Common myeloid progenitor, CD34-positive (primary cell): ENCODE data around the gene SIRT6.
"Not testable (repeated sequence)": the region's sequence is repeated elsewhere in the genome, so short reads cannot be mapped to it uniquely, and the experiment has no call there.

Experiments
- CTCF ChIA-PET: fragments of 350-600 bp; sonication (Branson Sonifier 250); formaldehyde crosslinking; loops from one replicate; lab custom pipeline; 2021; ENCODE audit warnings: antibody characterized with exemption; lab: Charles Lee
- POLR2A ChIA-PET: fragments of 350-600 bp; sonication (Branson Sonifier 250); formaldehyde crosslinking; loops from one replicate; lab custom pipeline; 2021; ENCODE audit warnings: antibody characterized with exemption; lab: Charles Lee
- DNase-seq, 3 donors: peaks; one replicate each; pipeline versions ENCODE4 v3.0.0 to v3.0.0-alpha.2; 2013
- H3K27ac ChIP-seq, 2 experiments: 1 replicate in 1 of 2; 2 replicates in 1 of 2; pipeline ENCODE4 v1.7.0; 2013; ENCODE audit warnings: inconsistent platforms in 2 of 2, low read length in 2 of 2, mild to moderate bottlenecking in 2 of 2, low read depth in 1 of 2, moderate library complexity in 1 of 2; ENCODE audit not compliant: severe bottlenecking in 2 of 2, insufficient read depth in 1 of 2, poor library complexity in 1 of 2
- H3K27me3 ChIP-seq, 5 experiments: replicated peaks in 2 of 5; 1 replicate in 3 of 5; 2 replicates in 2 of 5; pipeline versions ENCODE4 v1.6.1 to v1.7.0; 2013; ENCODE audit warnings: low read length in 4 of 5, mild to moderate bottlenecking in 2 of 5, moderate library complexity in 2 of 5, inconsistent platforms in 1 of 5; ENCODE audit not compliant: insufficient read depth in 5 of 5, control insufficient read depth in 4 of 5
- H3K36me3 ChIP-seq, 4 experiments: 1 replicate in 2 of 4; 2 replicates in 2 of 4; pipeline versions ENCODE4 v1.6.1 to v1.7.0; 2013; ENCODE audit warnings: low read length in 3 of 4, control low read depth in 1 of 4, mild to moderate bottlenecking in 1 of 4; ENCODE audit not compliant: control insufficient read depth in 4 of 4, insufficient read depth in 4 of 4
- H3K4me1 ChIP-seq, 4 experiments: 1 replicate in 3 of 4; 2 replicates in 1 of 4; pipeline versions ENCODE4 v1.6.1 to v1.7.1; 2013; ENCODE audit warnings: low read length in 3 of 4, mild to moderate bottlenecking in 3 of 4, control low read depth in 1 of 4, inconsistent platforms in 1 of 4, moderate library complexity in 1 of 4; ENCODE audit not compliant: control insufficient read depth in 4 of 4, insufficient read depth in 4 of 4; ENCODE audit errors: control extremely low read depth in 1 of 4
- H3K4me3 ChIP-seq, 7 experiments: 1 replicate in 4 of 7; 2 replicates in 3 of 7; pipeline versions ENCODE4 v1.5.1 to v1.7.0; 2013; ENCODE audit warnings: mild to moderate bottlenecking in 7 of 7, low read length in 6 of 7, moderate library complexity in 6 of 7, inconsistent platforms in 2 of 7, low read depth in 2 of 7, control low read depth in 1 of 7; ENCODE audit not compliant: insufficient read depth in 4 of 7, control insufficient read depth in 1 of 7; ENCODE audit errors: extremely low read depth in 1 of 7
- H3K9me3 ChIP-seq, 5 experiments: 1 replicate in 4 of 5; 2 replicates in 1 of 5; pipeline versions ENCODE4 v1.6.1 to v1.7.1; 2013; ENCODE audit warnings: low read length in 4 of 5, mild to moderate bottlenecking in 2 of 5, inconsistent platforms in 1 of 5, low read depth in 1 of 5, moderate library complexity in 1 of 5; ENCODE audit not compliant: control insufficient read depth in 4 of 5, insufficient read depth in 2 of 5; ENCODE audit errors: control extremely low read depth in 1 of 5
- WGBS: methylation state at CpG from one replicate; pipeline ENCODE4 v1.1.5; 2013; ENCODE audit not compliant: insufficient coverage; 5-methylcytosine and 5-hydroxymethylcytosine counted together

SIRT6 gene

GRCh38 chr19:4196009-4196408, 13.6 kb upstream of the SIRT6 start:
- POLR2A ChIA-PET, result no interaction called here
- no peaks in the 10 kb centered on the region for H3K36me3 ChIP-seq
- CTCF ChIA-PET, result interaction anchor here (1.7 kb wide), 1 partner anchor 9 kb away, joined by 6 read pairs; no protein-coding TSS in a partner anchor
- no peak overlapping the region for H3K4me3 ChIP-seq
- WGBS, result 84% methylated on average over 8 of the region's 8 CpGs
- DNase-seq, result no peak
- H3K27me3 ChIP-seq, result peaks cover 4 to 52% (median 11%) of the 10 kb centered on the region in 5 experiments
- peaks cover 0 to 3% (median 0%) of the 10 kb centered on the region in 5 experiments for H3K9me3 ChIP-seq
- H3K4me1 ChIP-seq, result peaks cover 0 to 3% (median 0%) of the 10 kb centered on the region in 4 experiments
- H3K27ac ChIP-seq, result no peak overlapping the region

GRCh38 chr19:4194353-4194752, 12.0 kb upstream of the SIRT6 start:
- Histone ChIP-seq H3K27ac (no peak overlapping the region), H3K4me3 (no peak overlapping the region), H3K4me1 (peaks cover 0 to 3% (median 0%) of the 10 kb centered on the region in 4 experiments), H3K9me3 (peaks cover 0 to 2% (median 0%) of the 10 kb centered on the region in 5 experiments), H3K27me3 (peaks cover 4 to 39% (median 11%) of the 10 kb centered on the region in 5 experiments), H3K36me3 (no peaks in the 10 kb centered on the region)
- ChIA-PET POLR2A (no interaction called here), CTCF (no interaction called here)
- no peak for DNase-seq
- 59% methylated on average over 5 of the region's 7 CpGs for WGBS

GRCh38 chr19:4192537-4192936, 10.2 kb upstream of the SIRT6 start:
- WGBS, result 95% methylated on average over 2 of the region's 3 CpGs
- H3K4me1 ChIP-seq, H3K4me3 ChIP-seq, POLR2A ChIA-PET, DNase-seq, H3K9me3 ChIP-seq, H3K27ac ChIP-seq, H3K36me3 ChIP-seq: not testable (repeated sequence)
- H3K27me3 ChIP-seq, result peaks cover 1 to 22% (median 5%) of the 10 kb centered on the region in 5 experiments
- CTCF ChIA-PET, result interaction anchor here (1.5 kb wide), 1 partner anchor 9 kb away, joined by 7 read pairs; no protein-coding TSS in a partner anchor

- POLR2A ChIA-PET, result no interaction called here
- H3K27me3 ChIP-seq, result peaks cover 0 to 6% (median 2%) of the 10 kb centered on the region in 5 experiments
- H3K27ac ChIP-seq, result no peak overlapping the region
- no peaks in the 10 kb centered on the region for H3K4me1 ChIP-seq
- WGBS, result 79% methylated on average over 3 of the region's 5 CpGs
- no peak for DNase-seq
- H3K36me3 ChIP-seq, result no peaks in the 10 kb centered on the region
- H3K9me3 ChIP-seq, result no peaks in the 10 kb centered on the region
- no peak overlapping the region for H3K4me3 ChIP-seq
- CTCF ChIA-PET, result no interaction called here
Measured at GRCh38 chr19:4189641-4190040, 7.3 kb upstream of the SIRT6 start.

GRCh38 chr19:4187313-4188122, 5.2 kb upstream of the SIRT6 start:
- POLR2A ChIA-PET, result no interaction called here
- no peak overlapping the region for H3K27ac ChIP-seq
- 97% methylated on average over 7 of the region's 10 CpGs for WGBS
- H3K36me3 ChIP-seq, result no peaks in the 10 kb centered on the region
- H3K27me3 ChIP-seq, result peaks cover 0 to 3% (median 0%) of the 10 kb centered on the region in 5 experiments
- H3K9me3 ChIP-seq, result no peaks in the 10 kb centered on the region
- CTCF ChIA-PET, result interaction anchor here (1.6 to 1.8 kb wide), 2 partner anchors 9 to 13 kb away, joined by 6 to 9 read pairs; no protein-coding TSS in a partner anchor
- H3K4me1 ChIP-seq, result peaks cover 0 to 8% (median 5%) of the 10 kb centered on the region in 4 experiments
- no peak for DNase-seq
- no peak overlapping the region for H3K4me3 ChIP-seq

GRCh38 chr19:4186087-4186993, 4.0 kb upstream of the SIRT6 start:
- Histone ChIP-seq H3K4me3 (no peak overlapping the region), H3K36me3 (no peaks in the 10 kb centered on the region), H3K27ac (no peak overlapping the region), H3K27me3 (peaks cover 0 to 3% (median 0%) of the 10 kb centered on the region in 5 experiments), H3K9me3 (no peaks in the 10 kb centered on the region), H3K4me1 (peaks cover 0 to 15% (median 12%) of the 10 kb centered on the region in 4 experiments)
- ChIA-PET POLR2A (interaction anchor here (0.6 kb wide), 1 partner anchor 18 kb away, joined by 4 read pairs; no protein-coding TSS in a partner anchor), CTCF (interaction anchor here (0.8 to 1.8 kb wide), 3 partner anchors 10 to 198 kb away, joined by 3 to 9 read pairs (median 6); no protein-coding TSS in a partner anchor)
- DNase-seq, result peak; percentile 65 to 80 (median 77)
- 58% methylated on average over 5 of the region's 22 CpGs for WGBS
